ENCODE measurements around the gene EHMT1.

- TF ChIP-seq CTCF (IDR thresholded peaks at IDR 0.05; ENCODE audit: insufficient read depth, low read length, poor library complexity, severe bottlenecking) (no peak), EZH2phosphoT487 (conservative IDR thresholded peaks at IDR 0.05; ENCODE audit: low read length) (no peak)
Measured at GRCh38 chr9:137619240-137620047, 639 bp downstream of the EHMT1 start.

Data from SU-DHL-6 (cell line).